ENCODE data around the gene SYNGAP1.

Gene SYNGAP1

GRCh38 chr6:33424855-33425667 is 5.2 kb downstream of the SYNGAP1 start:
- no peak for DNase-seq

GRCh38 chr6:33425668-33426577 is 6.1 kb downstream of the SYNGAP1 start:
- peak; percentile 92 for DNase-seq

- peak; percentile 44 for DNase-seq
Measured at GRCh38 chr6:33426590-33427511, 7.0 kb downstream of the SYNGAP1 start.

- DNase-seq: peak; percentile 58
Measured at GRCh38 chr6:33427585-33428223, 7.8 kb downstream of the SYNGAP1 start.

GRCh38 chr6:33428224-33428965 is 8.5 kb downstream of the SYNGAP1 start:
- peak; percentile 82 for DNase-seq

- DNase-seq: peak; percentile 46
Measured at GRCh38 chr6:33428966-33429749, 9.3 kb downstream of the SYNGAP1 start.

- peak; percentile 40 for DNase-seq
Measured at GRCh38 chr6:33429750-33430052, 9.8 kb downstream of the SYNGAP1 start.

- no peak for DNase-seq
Measured at GRCh38 chr6:33430334-33430733, 10.5 kb downstream of the SYNGAP1 start.

- peak; percentile 94 for DNase-seq
Measured at GRCh38 chr6:33430991-33431879, 11.4 kb downstream of the SYNGAP1 start.

GRCh38 chr6:33431880-33432541 is 12.1 kb downstream of the SYNGAP1 start:
- DNase-seq: no peak

- DNase-seq: no peak
Measured at GRCh38 chr6:33432546-33432945, 12.7 kb downstream of the SYNGAP1 start.

- no peak for DNase-seq
Measured at GRCh38 chr6:33433001-33433543, 13.2 kb downstream of the SYNGAP1 start.

- DNase-seq: no peak
Measured at GRCh38 chr6:33433544-33434191, 13.8 kb downstream of the SYNGAP1 start.

- no peak for DNase-seq
Measured at GRCh38 chr6:33434961-33435360, 15.1 kb downstream of the SYNGAP1 start.

- no peak for DNase-seq
Measured at GRCh38 chr6:33437666-33438065, 17.8 kb downstream of the SYNGAP1 start.

GRCh38 chr6:33438978-33439594 is 19.2 kb downstream of the SYNGAP1 start:
- DNase-seq: no peak

GRCh38 chr6:33439956-33440648 is 20.2 kb downstream of the SYNGAP1 start:
- DNase-seq: no peak

Data from hematopoietic multipotent progenitor cell treated with erythropoietin and hydrocortisone succinate and interleukin-3 and kit ligand, for 6 days (in vitro differentiated cells).